ENCODE data around the gene GHR. TPM values are rescaled to one million over a fixed set of nuclear protein-coding genes. Genes with fewer than 3 reads are reported as not detected.

Gene GHR
- 0.05 and 0.57 TPM in 2 replicates for total RNA-seq (2014; rRNA removed; shearing (Covaris generic))

- peak; percentile 65 for DNase-seq (ENCODE audit: low read depth)
Observed at GRCh38 chr5:42423285-42424165, at the start of gene GHR. Gene GHR, plus strand, starts transcription at chr5:42423439. Its CDS starts 142,436 bp downstream, at chr5:42565875.

GRCh38 chr5:42374679-42375273, 48.5 kb upstream of the GHR start:
- no peak for DNase-seq (ENCODE audit: low read depth)

- DNase-seq (ENCODE audit: low read depth) = peak; percentile 24
Observed at GRCh38 chr5:42377496-42377895, 45.7 kb upstream of the GHR start.

- DNase-seq (ENCODE audit: low read depth) = no peak
Observed at GRCh38 chr5:42381973-42382372, 41.3 kb upstream of the GHR start.

GRCh38 chr5:42387563-42387962, 35.7 kb upstream of the GHR start:
- no peak for DNase-seq (ENCODE audit: low read depth)

GRCh38 chr5:42390115-42390514, 33.1 kb upstream of the GHR start:
- DNase-seq (ENCODE audit: low read depth) = no peak

GRCh38 chr5:42392917-42393316, 30.3 kb upstream of the GHR start:
- DNase-seq (ENCODE audit: low read depth) = no peak

GRCh38 chr5:42396111-42396510, 27.1 kb upstream of the GHR start:
- no peak for DNase-seq (ENCODE audit: low read depth)

- no peak for DNase-seq (ENCODE audit: low read depth)
Observed at GRCh38 chr5:42397267-42397666, 26.0 kb upstream of the GHR start.

GRCh38 chr5:42399702-42400101, 23.5 kb upstream of the GHR start:
- no peak for DNase-seq (ENCODE audit: low read depth)

- no peak for DNase-seq (ENCODE audit: low read depth)
Observed at GRCh38 chr5:42400474-42400873, 22.8 kb upstream of the GHR start.

- no peak for DNase-seq (ENCODE audit: low read depth)
Observed at GRCh38 chr5:42403236-42403635, 20.0 kb upstream of the GHR start.

- DNase-seq (ENCODE audit: low read depth) = no peak
Observed at GRCh38 chr5:42404366-42404765, 18.9 kb upstream of the GHR start.

GRCh38 chr5:42419294-42419693, 3.9 kb upstream of the GHR start:
- no peak for DNase-seq (ENCODE audit: low read depth)

GRCh38 chr5:42422656-42423280, 471 bp upstream of the GHR start:
- no peak for DNase-seq (ENCODE audit: low read depth)

GRCh38 chr5:42426016-42426415, 2.8 kb downstream of the GHR start:
- no peak for DNase-seq (ENCODE audit: low read depth)

GRCh38 chr5:42429694-42430093, 6.5 kb downstream of the GHR start:
- DNase-seq (ENCODE audit: low read depth) = no peak

- no peak for DNase-seq (ENCODE audit: low read depth)
Observed at GRCh38 chr5:42434047-42434724, 10.9 kb downstream of the GHR start.

GRCh38 chr5:42436051-42436450, 12.8 kb downstream of the GHR start:
- no peak for DNase-seq (ENCODE audit: low read depth)

- no peak for DNase-seq (ENCODE audit: low read depth)
Observed at GRCh38 chr5:42454216-42454995, 31.2 kb downstream of the GHR start.

GRCh38 chr5:42461033-42461432, 37.8 kb downstream of the GHR start:
- no peak for DNase-seq (ENCODE audit: low read depth)

Data from M059J (cell line).